GM21528 (cell line): ENCODE measurements around the gene SH3BGRL3.
"Not testable (repeated sequence)": the region's sequence is repeated elsewhere in the genome, so short reads cannot be mapped to it uniquely, and the experiment has no call there.

Source experiments
- ATAC-seq: cut with Tn5 transposase; IDR thresholded peaks from one replicate; pipeline ENCODE4 v1.9.1; 2021; ENCODE audit warnings: mild to moderate bottlenecking, moderate library complexity; ENCODE audit not compliant: unreplicated experiment, low FRiP score

SH3BGRL3 gene

GRCh38 chr1:26290122-26290881, 10.4 kb downstream of the SH3BGRL3 start:
- ATAC-seq = no peak

DNA sequence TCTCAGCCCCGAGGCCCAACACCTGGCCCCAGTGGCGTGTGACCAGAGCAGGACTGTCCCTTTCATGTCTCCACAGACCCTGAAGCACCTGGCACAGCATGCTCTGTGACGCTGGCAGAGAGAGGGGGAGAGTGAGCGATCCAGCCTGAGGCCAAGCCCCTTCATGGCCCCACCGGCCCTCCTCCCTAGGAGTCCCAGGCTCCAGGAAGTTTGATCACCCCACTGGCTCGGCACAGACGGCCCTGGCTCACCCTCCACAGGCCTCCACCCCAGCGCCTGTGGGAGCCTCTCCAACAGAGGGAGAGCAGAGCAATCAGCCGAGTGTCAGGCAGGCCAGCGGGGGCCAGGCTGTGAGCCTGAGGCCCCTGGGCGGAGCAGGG, 11.0 kb downstream of the SH3BGRL3 start:
- no peak for ATAC-seq

DNA sequence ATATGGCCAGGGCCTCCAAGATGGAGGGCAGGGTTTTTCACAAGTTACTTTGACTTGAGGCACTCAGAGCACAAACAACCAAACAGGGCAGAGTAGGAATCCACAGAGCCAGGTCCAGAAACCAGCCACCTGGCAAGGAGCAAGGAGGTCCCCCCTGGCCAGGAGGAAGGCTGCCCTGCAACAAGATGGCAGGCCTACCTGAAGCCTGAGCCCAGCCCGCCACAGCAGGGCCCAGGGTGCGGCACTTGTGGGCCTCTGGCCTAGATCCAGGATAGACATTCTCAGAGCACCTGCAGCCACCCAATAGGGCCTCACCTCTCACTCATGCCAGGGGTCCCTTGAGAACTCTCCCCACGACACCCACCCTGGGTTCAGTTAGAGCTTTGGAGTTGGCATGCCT, 11.5 kb downstream of the SH3BGRL3 start:
- ATAC-seq = no peak

DNA sequence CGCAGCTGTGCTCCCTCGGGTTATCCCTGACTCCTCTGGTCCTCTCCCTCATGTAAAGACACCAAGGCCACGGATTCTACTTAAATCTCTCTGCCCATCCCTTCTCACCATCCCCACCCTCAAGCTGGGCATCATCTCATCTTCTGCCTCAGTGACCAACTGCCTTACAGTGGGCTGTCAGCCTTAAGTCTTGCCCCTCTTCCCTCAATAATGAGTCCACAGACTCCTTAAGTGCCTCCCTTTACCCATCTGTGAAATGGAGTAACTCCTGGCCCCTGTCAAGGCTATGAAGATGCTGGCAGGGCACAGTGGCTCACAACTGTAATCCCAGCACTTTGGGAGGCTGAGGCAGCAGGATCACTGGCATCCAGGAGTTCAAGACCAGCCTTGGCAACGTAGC, 12.1 kb downstream of the SH3BGRL3 start:
- no peak for ATAC-seq

GRCh38 chr1:26292735-26293134, 12.8 kb downstream of the SH3BGRL3 start:
- ATAC-seq = not testable (repeated sequence)

DNA sequence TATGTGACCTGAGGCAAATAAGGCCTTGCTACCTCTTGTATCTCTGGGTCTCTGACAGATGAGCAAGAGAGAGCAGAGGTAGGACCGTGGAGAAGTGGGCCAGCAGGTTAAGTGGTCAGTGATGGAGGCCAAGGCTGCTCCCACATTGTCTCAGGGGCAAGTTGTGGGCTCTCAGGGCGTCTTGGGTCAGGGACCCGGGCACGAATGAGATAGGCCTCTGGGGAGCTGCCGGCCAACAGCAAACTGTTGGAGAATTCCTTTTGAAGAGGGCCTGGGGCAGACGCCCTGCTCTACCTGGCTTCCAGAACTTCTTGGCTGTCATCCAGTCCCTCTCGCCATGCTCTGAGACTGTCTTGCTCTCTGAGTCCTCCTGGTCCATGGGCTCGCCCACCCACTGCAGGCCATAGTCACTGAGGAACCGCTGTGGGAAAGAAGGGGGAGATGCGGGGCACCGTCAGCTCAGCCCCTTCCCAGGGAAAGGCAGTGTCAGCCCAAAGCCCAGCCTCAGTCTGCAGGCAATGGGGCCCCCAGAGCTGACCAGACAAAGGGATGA, 14.1 kb downstream of the SH3BGRL3 start:
- ATAC-seq = no peak

GRCh38 chr1:26295194-26296138, 15.6 kb downstream of the SH3BGRL3 start:
- ATAC-seq = no peak

GRCh38 chr1:26296340-26297056, 16.6 kb downstream of the SH3BGRL3 start:
- no peak for ATAC-seq

GRCh38 chr1:26297057-26297790, 17.3 kb downstream of the SH3BGRL3 start:
- no peak for ATAC-seq

DNA sequence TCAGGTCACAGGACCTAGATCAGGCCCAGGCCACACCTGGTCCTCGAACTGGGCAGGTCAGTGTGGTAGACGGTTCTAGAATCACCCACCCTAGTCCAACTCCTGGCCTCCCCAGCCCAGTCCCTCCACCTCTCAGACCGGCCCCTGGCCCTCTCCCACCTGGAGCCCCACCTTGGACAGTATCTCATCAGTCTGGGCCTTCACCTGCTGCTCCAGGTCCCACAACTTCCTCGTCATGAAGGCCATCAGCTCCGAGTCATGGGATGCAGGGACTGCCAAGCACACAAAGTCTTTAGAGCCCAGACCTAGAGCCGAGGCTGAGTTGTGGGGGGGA, 17.9 kb downstream of the SH3BGRL3 start:
- no peak for ATAC-seq

DNA sequence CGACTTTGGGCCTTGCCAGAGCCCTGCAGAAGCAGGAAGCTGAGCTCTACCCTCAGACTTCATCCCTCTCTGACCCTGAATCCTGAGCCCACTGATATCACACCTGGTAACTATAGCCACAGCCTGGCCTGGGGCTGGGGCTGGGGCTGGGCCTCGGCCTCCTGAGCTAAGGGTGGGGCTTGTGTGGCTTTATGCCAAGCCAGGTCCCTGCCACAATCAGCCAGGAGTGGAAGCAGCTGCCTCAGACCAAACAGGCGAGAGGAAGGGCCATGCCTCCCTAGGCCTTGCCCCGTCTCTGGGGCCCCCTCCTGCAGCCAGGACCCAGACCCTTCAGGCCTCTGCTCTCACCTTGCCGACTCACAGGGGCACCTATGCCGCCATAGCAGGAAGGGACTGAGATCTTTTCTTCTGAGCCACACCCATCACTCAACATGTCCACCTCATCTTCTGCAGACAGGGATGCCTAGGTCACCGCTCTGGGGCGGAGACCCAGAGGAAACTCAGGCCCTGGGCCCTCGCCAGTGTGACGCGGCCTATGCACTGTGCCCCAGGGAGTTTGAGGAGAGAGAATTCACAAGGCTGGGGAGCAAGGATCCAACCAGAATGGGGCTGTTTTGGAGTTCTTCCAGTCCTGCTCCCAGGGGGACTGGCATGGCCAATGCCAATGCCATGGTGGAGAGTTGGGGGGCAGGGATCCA, 20.8 kb downstream of the SH3BGRL3 start:
- ATAC-seq = no peak

DNA sequence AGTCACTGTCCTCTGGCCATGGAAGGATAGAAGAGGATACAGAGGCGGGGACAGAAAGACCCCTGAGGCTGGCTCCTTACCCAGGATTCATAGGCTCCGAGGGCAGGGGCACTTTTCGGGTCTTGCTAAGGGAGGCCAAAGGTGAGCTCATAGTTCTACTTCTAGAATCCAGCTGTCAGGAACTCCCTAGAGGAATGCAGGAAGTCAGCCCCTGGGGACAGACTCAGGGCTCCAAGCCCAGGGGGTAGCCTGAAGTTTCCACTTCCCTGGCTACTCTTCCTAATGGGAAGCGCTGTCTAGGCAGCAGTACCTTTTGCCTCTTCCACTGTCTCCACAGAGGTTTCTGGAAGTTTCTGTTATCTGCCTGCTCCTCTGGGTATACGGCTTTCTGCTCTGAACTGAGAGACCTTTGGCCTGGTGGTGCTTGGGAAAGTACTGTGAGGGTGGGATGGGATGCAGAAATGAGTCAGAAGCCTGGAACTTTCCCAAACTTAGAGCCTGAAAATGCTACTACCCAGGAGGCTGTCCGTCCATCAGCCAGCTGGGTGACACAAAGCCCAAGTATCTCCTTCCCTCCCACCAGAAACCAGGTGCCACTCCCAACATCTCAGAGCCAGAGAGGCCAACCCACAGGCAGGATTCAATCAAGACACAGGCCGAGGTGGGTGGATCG, 23.0 kb downstream of the SH3BGRL3 start:
- ATAC-seq = no peak

DNA sequence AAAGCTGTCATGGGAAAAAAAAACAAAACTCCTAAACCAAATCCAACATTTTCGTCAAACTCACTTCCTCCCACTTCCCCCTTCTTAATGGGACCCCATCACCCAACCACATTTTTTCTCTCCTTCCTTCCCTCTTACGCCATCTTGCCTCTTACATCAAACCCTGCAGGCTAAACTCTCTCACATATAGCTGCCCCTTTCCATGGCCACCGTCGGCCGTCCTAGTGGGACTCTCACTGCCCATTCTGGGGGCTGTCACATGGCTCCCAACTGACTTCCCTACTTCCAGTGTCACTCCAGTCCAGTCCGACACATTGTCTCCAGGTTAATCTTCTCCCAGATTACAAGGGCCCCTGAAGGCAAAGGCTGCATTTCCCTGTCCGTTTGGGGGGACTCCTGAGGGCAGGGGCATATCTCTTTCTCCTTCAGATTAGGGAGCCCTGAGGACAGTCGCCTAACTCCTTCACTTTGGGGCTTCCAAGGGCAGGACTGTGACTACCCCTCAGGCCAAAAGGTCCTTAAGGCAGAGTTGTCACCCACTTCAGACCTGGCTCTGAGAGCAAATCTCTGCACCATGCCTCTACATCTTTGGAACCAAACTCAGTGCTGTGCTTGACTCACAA, 25.9 kb downstream of the SH3BGRL3 start:
- ATAC-seq = peak; percentile 11

DNA sequence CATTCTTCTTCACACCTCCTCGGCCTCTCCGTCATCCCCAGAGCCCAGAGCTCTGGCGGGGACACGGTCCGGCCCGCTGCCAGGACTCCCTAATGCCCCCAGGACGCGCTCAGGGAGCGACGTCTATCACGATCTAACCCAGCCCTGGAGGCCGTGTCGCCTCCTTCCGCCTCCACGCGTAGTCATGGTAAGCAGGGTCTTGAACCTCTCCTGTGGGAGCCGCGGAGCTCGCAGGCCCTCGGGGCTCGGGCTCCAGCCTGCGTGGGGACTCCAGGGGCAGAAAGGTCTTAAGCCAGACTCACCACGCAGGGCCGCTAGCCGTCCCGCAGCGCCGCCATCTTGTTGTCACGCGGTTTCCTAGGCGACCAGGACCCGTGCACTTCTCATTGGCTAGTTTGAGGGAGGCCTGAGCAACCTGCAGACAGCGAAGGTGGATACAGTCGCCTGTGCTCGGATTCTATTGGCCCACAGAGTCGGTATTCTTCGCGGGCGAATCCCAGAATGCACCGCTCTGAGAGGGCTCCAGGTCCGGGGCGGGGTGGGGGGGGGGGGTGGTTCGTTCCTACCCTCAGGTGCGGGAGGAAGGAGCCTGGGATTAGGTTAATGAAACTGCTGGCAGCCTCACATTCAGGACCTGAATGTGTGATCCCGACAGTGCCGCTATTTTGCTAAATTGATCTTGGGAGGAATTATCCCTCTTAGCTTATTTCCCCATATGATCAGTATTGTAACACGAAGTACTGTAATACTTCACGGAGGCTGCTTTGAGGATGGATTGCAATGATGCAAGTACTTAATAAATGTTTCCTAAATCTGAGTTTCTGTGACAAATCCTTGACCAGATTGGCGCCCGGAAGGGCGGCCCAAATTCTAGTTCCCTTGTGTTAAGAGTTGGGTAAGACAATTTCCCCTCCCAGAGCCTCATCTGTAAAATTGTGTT, 26.7 kb downstream of the SH3BGRL3 start, which contains the start of gene UBXN11:
Gene UBXN11 (minus strand): TSS at position 347 of the 940 bp plus-strand sequence. CDS start 3,753 bp downstream, outside the sequence.
- peak; percentile 98 for ATAC-seq

GRCh38 chr1:26307363-26307781, 27.5 kb downstream of the SH3BGRL3 start:
- ATAC-seq = no peak

- not testable (repeated sequence) for ATAC-seq
Observed at GRCh38 chr1:26307966-26308899, 28.3 kb downstream of the SH3BGRL3 start.
